NT2/D1 (cell line): Measurements from ENCODE around the gene PDE1C.

Source experiments
- SUZ12 ChIP-seq: IDR thresholded peaks from 2 replicates; pipeline ENCODE4 v1.6.1; 2011; ENCODE audit not compliant: insufficient read length, insufficient read depth; ENCODE audit errors: extremely low read depth
- YY1 ChIP-seq: IDR thresholded peaks from 2 replicates; pipeline ENCODE4 v1.6.1; 2011; ENCODE audit not compliant: insufficient read length, insufficient read depth
- ZNF274 ChIP-seq: IDR thresholded peaks from 2 replicates; pipeline ENCODE4 v1.6.1; 2011; ENCODE audit warnings: mild to moderate bottlenecking, low read depth, low read length

DNA sequence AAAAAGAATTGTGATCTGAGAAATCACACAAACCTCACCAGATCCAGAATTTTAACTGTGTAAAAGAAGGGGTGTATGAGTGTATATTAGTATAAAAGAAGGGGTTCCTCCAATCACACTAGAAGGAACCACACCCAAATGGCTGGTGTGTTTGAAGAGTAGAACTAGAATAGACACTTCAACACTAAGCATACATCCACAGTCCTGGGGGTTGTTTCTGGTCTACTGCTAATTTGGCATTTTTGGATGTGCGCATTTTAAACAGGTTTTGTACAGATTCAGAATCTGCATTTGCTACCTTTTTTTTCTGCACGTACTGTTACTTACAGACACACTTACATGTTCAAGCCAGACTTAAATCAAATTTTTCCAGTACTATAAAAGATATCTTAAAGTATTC is 64.6 kb downstream of the PDE1C start:
- TF ChIP-seq YY1 (no peak), ZNF274 (no peak), SUZ12 (no peak)
